WTC11 (cell line): Measurements from ENCODE around the gene PSMD10. TPM values are rescaled to one million over a fixed set of nuclear protein-coding genes. Genes with fewer than 3 reads are reported as not detected.

Experiments used
- AFF4 ChIP-seq: sonication (generic); formaldehyde crosslinking; IDR thresholded peaks from 2 replicates; pipeline ENCODE4 v1.8.1; 2023; ENCODE audit warnings: mild to moderate bottlenecking, missing genetic modification reagents, borderline replicate concordance
- total RNA-seq: library from RNA; stranded (reverse); gene quantifications from 3 replicates; pipeline ENCODE4 v1.2.3, GENCODE V29; 2021

PSMD10 gene
- total RNA-seq, 1 experiment from 2014 or later: 56.4 TPM

GRCh38 chrX:108034725-108035124 is 56.6 kb downstream of the PSMD10 start (continued):
- no peak for TF ChIP-seq AFF4 (CRISPR knock-in tag)

Other genes with a start within 250 kb of the PSMD10 start
- gene TEX13B, start 109.2 kb downstream of the PSMD10 start, total RNA-seq: 3.4 to 3.9 TPM (median 3.4 TPM) in 3 replicates
- gene VSIG1, start 46.5 kb downstream of the PSMD10 start, total RNA-seq: 0.73 to 1.2 TPM (median 0.76 TPM) in 3 replicates
- 1.8 to 3.5 TPM (median 2.1 TPM) in 3 replicates for gene ATG4A, start 236 bp upstream of the PSMD10 start, total RNA-seq